ENCODE data around the gene PACS2.
"Not testable (repeated sequence)": the region's sequence is repeated elsewhere in the genome, so short reads cannot be mapped to it uniquely, and the experiment has no call there.

Gene PACS2

GRCh38 chr14:105326568-105326867, 12.0 kb downstream of the PACS2 start:
- POLR2A ChIA-PET, result no interaction called here
- DNase-seq (ENCODE audit: extremely low spot score), result no peak
- TF ChIP-seq CTCF (IDR thresholded peaks at IDR 0.05; ENCODE audit: control extremely low read depth, extremely low read depth, low read depth, missing control alignments), result no peak
- CTCF ChIA-PET, result interaction anchor here (1.0 to 1.5 kb wide), 2 partner anchors 15 to 25 kb away, joined by 3 read pairs; no protein-coding TSS in a partner anchor

GRCh38 chr14:105326891-105327694, 12.5 kb downstream of the PACS2 start:
- no peak for TF ChIP-seq CTCF (IDR thresholded peaks at IDR 0.05; ENCODE audit: control extremely low read depth, extremely low read depth, low read depth, missing control alignments)
- POLR2A ChIA-PET, result no interaction called here
- no peak for DNase-seq (ENCODE audit: extremely low spot score)
- CTCF ChIA-PET, result interaction anchor here (1.5 kb wide), 1 partner anchor 15 kb away, joined by 3 read pairs; no protein-coding TSS in a partner anchor

GRCh38 chr14:105327695-105328045, 13.1 kb downstream of the PACS2 start:
- DNase-seq (ENCODE audit: extremely low spot score); CTCF ChIA-PET; POLR2A ChIA-PET: not testable (repeated sequence)

GRCh38 chr14:105328070-105328677, 13.6 kb downstream of the PACS2 start:
- no peak for DNase-seq (ENCODE audit: extremely low spot score)
- CTCF ChIA-PET, result no interaction called here
- POLR2A ChIA-PET, result no interaction called here
- TF ChIP-seq CTCF (IDR thresholded peaks at IDR 0.05; ENCODE audit: control extremely low read depth, extremely low read depth, low read depth, missing control alignments), result no peak

GRCh38 chr14:105328678-105329390, 14.3 kb downstream of the PACS2 start:
- TF ChIP-seq CTCF (IDR thresholded peaks at IDR 0.05; ENCODE audit: control extremely low read depth, extremely low read depth, low read depth, missing control alignments), result no peak
- DNase-seq (ENCODE audit: extremely low spot score), result no peak
- CTCF ChIA-PET, result interaction anchor here (0.8 kb wide), 1 partner anchor 10 kb away, joined by 3 read pairs; no protein-coding TSS in a partner anchor
- POLR2A ChIA-PET, result no interaction called here

GRCh38 chr14:105329411-105330150, 15.0 kb downstream of the PACS2 start:
- no peak for TF ChIP-seq CTCF (IDR thresholded peaks at IDR 0.05; ENCODE audit: control extremely low read depth, extremely low read depth, low read depth, missing control alignments)
- POLR2A ChIA-PET, result no interaction called here
- DNase-seq (ENCODE audit: extremely low spot score), result no peak
- CTCF ChIA-PET, result interaction anchor here (0.8 kb wide), 1 partner anchor 9 kb away, joined by 3 read pairs; no protein-coding TSS in a partner anchor

Measured in GM10248 (cell line).